Body of pancreas (tissue), 4 donors: ENCODE results near the gene OLFML3. TPM values are rescaled to one million over a fixed set of nuclear protein-coding genes. Genes with fewer than 3 reads are reported as not detected.

Experiments used
- ATAC-seq: fragments of 150-250 bp; one replicate; pipeline ENCODE4 v1.9.1; 2016
- DNase-seq, 4 donors: peaks; one replicate each; pipeline ENCODE4 v3.0.0-alpha.2; 2019
- H3K27ac ChIP-seq, 4 donors: fragments of 200-600 bp; sonication (generic); 1 replicate in 3 of 4; 2 replicates in 1 of 4; pipeline versions ENCODE4 v1.5.1 to v1.6.1; 2016 to 2019; ENCODE audit warnings: mild to moderate bottlenecking in 1 of 4, mixed read lengths in 1 of 4, moderate library complexity in 1 of 4
- H3K27me3 ChIP-seq, 2 donors: fragments of 200-600 bp; sonication (generic); one replicate each; pipeline ENCODE4 v1.6.0; 2016; ENCODE audit warnings: mild to moderate bottlenecking in 1 of 2
- H3K36me3 ChIP-seq, 2 donors: fragments of 200-600 bp; sonication (generic); replicated peaks in 1 of 2; 2 replicates each; pipeline ENCODE4 v1.5.1; 2016; ENCODE audit warnings: low read depth in 2 of 2; ENCODE audit not compliant: insufficient read depth in 1 of 2
- H3K4me1 ChIP-seq: fragments of 200-600 bp; sonication (generic); one replicate; pipeline ENCODE4 v1.6.0; 2016
- H3K4me3 ChIP-seq, 2 donors: fragments of 200-600 bp; sonication (generic); 1 replicate in 1 of 2; 2 replicates in 1 of 2; pipeline ENCODE4 v1.5.1; 2016 to 2019
- H3K9me3 ChIP-seq, 3 donors: fragments of 200-600 bp; sonication (generic); 1 replicate in 2 of 3; 2 replicates in 1 of 3; pipeline ENCODE4 v1.5.1; 2016
- CTCF ChIP-seq, 7 experiments: fragments of 450-650 bp in 4 of 7; fragments of 200-600 bp in 3 of 7; sonication (generic) in 3 of 7; IDR thresholded peaks; one replicate each; pipeline ENCODE4 v1.5.1; 2016 to 2019; ENCODE audit warnings: antibody characterized with exemption in 7 of 7
- POLR2A ChIP-seq, 3 donors: fragments of 450-650 bp; IDR thresholded peaks; one replicate each; pipeline ENCODE4 v1.6.1; 2016; ENCODE audit warnings: antibody characterized with exemption in 3 of 3, mild to moderate bottlenecking in 2 of 3
- WGBS, 2 donors: methylation state at CpG; one replicate each; pipeline ENCODE4 v1.1.5; 2017; 5-methylcytosine and 5-hydroxymethylcytosine counted together
- intact Hi-C: fragments of 100-400 bp; cut with DNase I; formaldehyde crosslinking; loops from one replicate; pipeline ENCODE4 v1.15.1; 2023
- total RNA-seq, 2 donors: library from RNA; depleted of rRNA; stranded (reverse); fragments of >200 nt; gene quantifications; one replicate each; pipeline ENCODE4 v1.1.0, GENCODE V29; 2016

Gene OLFML3
- total RNA-seq, 2 donors from 2014 or later = 9.9 to 30.7 TPM

GRCh38 chr1:113972954-113973353 lies 6.3 kb upstream of the OLFML3 start:
- no peak overlapping the region for H3K27ac ChIP-seq
- DNase-seq = no peak
- H3K9me3 ChIP-seq = no peaks in the 10 kb centered on the region
- ATAC-seq = no peak
- peaks cover 19 to 39% of the 10 kb centered on the region in 2 donors for H3K36me3 ChIP-seq
- H3K27me3 ChIP-seq = no peaks in the 10 kb centered on the region
- 90 to 93% methylated on average over 9 of the region's 9 CpGs for WGBS, 2 donors
- intact Hi-C loops = no loop called here
- peaks cover 11% of the 10 kb centered on the region for H3K4me1 ChIP-seq
- no peak overlapping the region for H3K4me3 ChIP-seq
- no peak for TF ChIP-seq POLR2A (IDR thresholded peaks at IDR 0.05)
- no peak for TF ChIP-seq CTCF (IDR thresholded peaks at IDR 0.05)

- 45 to 56% methylated on average over 4 of the region's 4 CpGs for WGBS, 2 donors
- Histone ChIP-seq H3K27me3 (no peaks in the 10 kb centered on the region), H3K9me3 (no peaks in the 10 kb centered on the region), H3K36me3 (peaks cover 18 to 19% of the 10 kb centered on the region in 2 donors), H3K27ac (peak overlapping the region in 1 of 4 donors; percentile 0), H3K4me3 (no peak overlapping the region), H3K4me1 (peaks cover 20% of the 10 kb centered on the region)
- TF ChIP-seq POLR2A (IDR thresholded peaks at IDR 0.05) = no peak
- TF ChIP-seq CTCF (IDR thresholded peaks at IDR 0.05) = no peak
- intact Hi-C loops = no loop called here
- no peak for DNase-seq
- ATAC-seq = no peak
Measured at GRCh38 chr1:113975211-113975895, 3.9 kb upstream of the OLFML3 start.

GRCh38 chr1:113976609-113977278 lies 2.5 kb upstream of the OLFML3 start:
- DNase-seq (peak in 1 of 4 donors; percentile 20), ATAC-seq (no peak)
- H3K27ac ChIP-seq = no peak overlapping the region
- no peaks in the 10 kb centered on the region for H3K9me3 ChIP-seq
- WGBS, 2 donors = 61 to 65% methylated on average over 4 of the region's 4 CpGs
- TF ChIP-seq POLR2A (IDR thresholded peaks at IDR 0.05) (no peak), CTCF (IDR thresholded peaks at IDR 0.05) (peak in 3 of 7 experiments; percentile 6 to 17 (median 17))
- no peaks in the 10 kb centered on the region for H3K27me3 ChIP-seq
- intact Hi-C loops = no loop called here
- peaks cover 10% of the 10 kb centered on the region in 2 donors for H3K36me3 ChIP-seq
- H3K4me3 ChIP-seq = no peak overlapping the region
- peaks cover 20% of the 10 kb centered on the region for H3K4me1 ChIP-seq

GRCh38 chr1:113977906-113978305 lies 1.4 kb upstream of the OLFML3 start:
- intact Hi-C loops = no loop called here
- DNase-seq (no peak), ATAC-seq (no peak)
- Histone ChIP-seq H3K27ac (peak overlapping the region in 1 of 4 donors; percentile 76), H3K4me3 (no peak overlapping the region), H3K27me3 (no peaks in the 10 kb centered on the region), H3K9me3 (no peaks in the 10 kb centered on the region), H3K4me1 (peaks cover 28% of the 10 kb centered on the region), H3K36me3 (peaks cover 0 to 6% of the 10 kb centered on the region in 2 donors)
- 59 to 71% methylated on average over 3 of the region's 3 CpGs for WGBS, 2 donors
- no peak for TF ChIP-seq CTCF (IDR thresholded peaks at IDR 0.05)
- TF ChIP-seq POLR2A (IDR thresholded peaks at IDR 0.05) = no peak
